Keratinocyte (primary cell): ENCODE data around the gene CUL4B. TPM values are rescaled to one million over a fixed set of nuclear protein-coding genes. Genes with fewer than 3 reads are reported as not detected.
A peak's percentile ranks its signal among the peaks of the same experiment; 100 is the strongest.
"Not testable (repeated sequence)": the region's sequence is repeated elsewhere in the genome, so short reads cannot be mapped to it uniquely, and the experiment has no call there.

Experiments used
- DNase-seq: peaks from one replicate; pipeline ENCODE4 v3.0.0-alpha.2; 2011; ENCODE audit warnings: low read depth, missing footprints, low spot score
- FAIRE-seq: peaks from 2 replicates; lab custom pipeline; 2011; peaks lifted over from hg19 to GRCh38; lab: Jason Lieb, UNC
- H2AFZ ChIP-seq: 2 replicates; pipeline ENCODE4 v1.6.0; 2012; ENCODE audit warnings: low read length, control low read depth, inconsistent platforms; ENCODE audit not compliant: control insufficient read depth
- H3K27ac ChIP-seq: 2 replicates; pipeline ENCODE4 v1.5.1; 2011; ENCODE audit warnings: low read length; ENCODE audit not compliant: control insufficient read depth, insufficient read depth
- H3K27me3 ChIP-seq: 3 replicates; pipeline ENCODE4 v1.6.0; 2011; ENCODE audit warnings: low read length; ENCODE audit not compliant: control insufficient read depth, insufficient read depth; ENCODE audit errors: extremely low read depth
- H3K36me3 ChIP-seq, 2 experiments: 2 replicates in 1 of 2; 3 replicates in 1 of 2; pipeline ENCODE4 v1.5.1; 2011; ENCODE audit warnings: low read length in 2 of 2, mild to moderate bottlenecking in 1 of 2; ENCODE audit not compliant: control insufficient read depth in 2 of 2, insufficient read depth in 2 of 2; ENCODE audit errors: extremely low read depth in 1 of 2
- H3K4me1 ChIP-seq: 3 replicates; pipeline ENCODE4 v1.5.1; 2011; ENCODE audit warnings: low read length; ENCODE audit not compliant: control insufficient read depth, insufficient read depth; ENCODE audit errors: extremely low read depth
- H3K4me2 ChIP-seq: 3 replicates; pipeline ENCODE4 v1.6.0; 2011; ENCODE audit warnings: low read depth, low read length; ENCODE audit not compliant: control insufficient read depth, insufficient read depth; ENCODE audit errors: extremely low read depth
- H3K4me3 ChIP-seq, 3 experiments: fragments of 200-600 bp in 1 of 3; sonication (generic) in 1 of 3; 2 replicates in 2 of 3; 3 replicates in 1 of 3; pipeline ENCODE4 v1.5.1; 2011 to 2016; ENCODE audit warnings: low read length in 3 of 3, mild to moderate bottlenecking in 3 of 3, control low read depth in 2 of 3, inconsistent platforms in 1 of 3, low read depth in 1 of 3, mixed read lengths in 1 of 3, mixed run types in 1 of 3, moderate library complexity in 1 of 3; ENCODE audit not compliant: control insufficient read depth in 2 of 3, insufficient read depth in 2 of 3; ENCODE audit errors: extremely low read depth in 1 of 3
- H3K79me2 ChIP-seq: 2 replicates; pipeline ENCODE4 v1.6.0; 2012; ENCODE audit warnings: low read length; ENCODE audit not compliant: control insufficient read depth, insufficient read depth
- H3K9ac ChIP-seq: 3 replicates; pipeline ENCODE4 v1.6.0; 2011; ENCODE audit warnings: low read length; ENCODE audit not compliant: control insufficient read depth, insufficient read depth; ENCODE audit errors: extremely low read depth
- H3K9me1 ChIP-seq: 3 replicates; pipeline ENCODE4 v1.6.0; 2011; ENCODE audit warnings: low read length; ENCODE audit not compliant: control insufficient read depth, insufficient read depth; ENCODE audit errors: extremely low read depth
- H3K9me3 ChIP-seq: 2 replicates; pipeline ENCODE4 v1.5.1; 2012; ENCODE audit warnings: low read depth, low read length; ENCODE audit not compliant: control insufficient read depth
- H4K20me1 ChIP-seq: 3 replicates; pipeline ENCODE4 v1.6.0; 2011; ENCODE audit warnings: low read length; ENCODE audit not compliant: control insufficient read depth, insufficient read depth; ENCODE audit errors: extremely low read depth
- CTCF ChIP-seq, 3 experiments: IDR thresholded peaks in 1 of 3; conservative IDR thresholded peaks in 1 of 3; optimal IDR thresholded peaks in 1 of 3; 2 replicates in 2 of 3; 3 replicates in 1 of 3; pipeline versions ENCODE3 to v1.5.1; 2011; ENCODE audit warnings: low read length in 3 of 3, mild to moderate bottlenecking in 3 of 3, moderate library complexity in 2 of 3, control low read depth in 1 of 3, inconsistent platforms in 1 of 3; ENCODE audit not compliant: insufficient read depth in 2 of 3; ENCODE audit errors: extremely low read depth in 1 of 3
- EZH2 ChIP-seq: IDR thresholded peaks from one replicate; pipeline ENCODE4 v1.6.1; 2012; ENCODE audit warnings: inconsistent platforms, mild to moderate bottlenecking, low read length, moderate library complexity
- dilution Hi-C: fragments of 300-500 bp; cut with MboI; formaldehyde crosslinking; loops from one replicate; pipeline ENCODE4 v1.7.0; 2020; ENCODE audit warnings: low sequenced_read_pairs; ENCODE audit not compliant: extremely low pct_ligation_motif_present
- polyA plus RNA-seq, 5 experiments: library from polyadenylated mRNA; depleted of rRNA in 3 of 5; stranded (reverse) in 3 of 5; stranded (forward) in 1 of 5; unstranded in 1 of 5; fragments of >200 nt; gene quantifications; 1 replicate in 1 of 5; 2 replicates in 3 of 5; 3 replicates in 1 of 5; pipeline versions ENCODE4 v1.2.1 to v1.2.3, GENCODE V29; 2011 to 2012; ENCODE audit warnings: missing spikeins in 2 of 5, low read depth in 1 of 5, low replicate concordance in 1 of 5

The CUL4B gene
- polyA plus RNA-seq, 1 donor (not counting 4 experiments of a cell fraction or from before 2014, with no cell fraction given), result 23.3 TPM

- Histone ChIP-seq H3K9me3 (no peaks in the 10 kb centered on the region), H3K9me1 (no peaks in the 10 kb centered on the region), H3K9ac (no peak overlapping the region), H2AFZ (peak overlapping the region; percentile 15), H3K27ac (no peak overlapping the region), H3K79me2 (no peaks in the 10 kb centered on the region), H3K27me3 (no peaks in the 10 kb centered on the region), H3K4me2 (no peak overlapping the region), H4K20me1 (no peaks in the 10 kb centered on the region), H3K36me3 (no peaks in the 10 kb centered on the region), H3K4me3 (no peak overlapping the region), H3K4me1 (peaks cover 2% of the 10 kb centered on the region)
- no peak for TF ChIP-seq EZH2
- no peak for TF ChIP-seq CTCF (optimal IDR thresholded peaks at IDR 0.05 in 1 of 3, IDR thresholded peaks at IDR 0.05 in 1 of 3, conservative IDR thresholded peaks at IDR 0.05 in 1 of 3; ENCODE audit: extremely low read depth in 1 of 3, insufficient read depth in 2 of 3, low read length in 3 of 3)
- FAIRE-seq (no peak), DNase-seq (no peak)
- dilution Hi-C loops, result no loop called here
Observed at GRCh38 chrX:120504569-120504968, 56.2 kb downstream of the CUL4B start.

GRCh38 chrX:120499301-120500072 is 61.3 kb downstream of the CUL4B start:
- Histone ChIP-seq H3K9ac (no peak overlapping the region), H3K27ac (no peak overlapping the region), H3K9me3 (no peaks in the 10 kb centered on the region), H3K36me3 (no peaks in the 10 kb centered on the region), H4K20me1 (no peaks in the 10 kb centered on the region), H3K4me2 (no peak overlapping the region), H3K9me1 (no peaks in the 10 kb centered on the region), H3K79me2 (no peaks in the 10 kb centered on the region), H3K4me3 (no peak overlapping the region), H3K27me3 (no peaks in the 10 kb centered on the region), H3K4me1 (no peaks in the 10 kb centered on the region), H2AFZ (no peak overlapping the region)
- no peak for TF ChIP-seq CTCF (optimal IDR thresholded peaks at IDR 0.05 in 1 of 3, IDR thresholded peaks at IDR 0.05 in 1 of 3, conservative IDR thresholded peaks at IDR 0.05 in 1 of 3; ENCODE audit: extremely low read depth in 1 of 3, insufficient read depth in 2 of 3, low read length in 3 of 3)
- no peak for TF ChIP-seq EZH2
- dilution Hi-C loops, result no loop called here
- DNase-seq, result no peak
- FAIRE-seq, result no peak

DNA sequence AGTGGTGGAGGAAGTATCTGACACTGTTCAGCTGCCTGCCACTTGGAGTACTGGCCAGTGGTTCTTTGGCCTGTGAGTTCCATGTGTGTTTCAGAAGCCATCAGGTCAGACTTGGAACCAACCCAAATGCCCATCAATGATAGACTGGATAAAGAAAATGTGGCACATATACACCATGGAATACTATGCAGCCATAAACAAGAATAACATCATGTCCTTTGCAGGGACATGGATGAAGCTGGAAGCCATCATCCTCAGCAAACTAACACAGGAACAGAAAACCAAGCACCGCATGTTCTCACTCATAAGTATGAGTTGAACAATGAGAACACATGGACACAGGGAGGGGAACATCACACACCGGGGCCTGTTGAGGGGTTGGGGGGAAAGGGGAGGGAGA is 70.6 kb downstream of the CUL4B start:
- H4K20me1 ChIP-seq, H3K9me3 ChIP-seq, FAIRE-seq, H3K4me1 ChIP-seq, H3K36me3 ChIP-seq, H3K27ac ChIP-seq, H3K9ac ChIP-seq, H3K4me2 ChIP-seq, H3K79me2 ChIP-seq, DNase-seq, H3K27me3 ChIP-seq, dilution Hi-C loops, H3K4me3 ChIP-seq, H3K9me1 ChIP-seq, H2AFZ ChIP-seq: not testable (repeated sequence)
